Activated gamma-delta T cell treated with anti-CD3 and anti-CD28 coated beads, Interleukin-2, amount 50 U/mL, for 16 hours (primary cell): ENCODE data around the gene GMPR.
"Not testable (repeated sequence)": the region's sequence is repeated elsewhere in the genome, so short reads cannot be mapped to it uniquely, and the experiment has no call there.

Source experiments
- DNase-seq: peaks from one replicate; pipeline ENCODE4 v3.0.0-alpha.2; 2020; ENCODE audit warnings: low read depth

The GMPR gene

GRCh38 chr6:16225062-16225731 lies 13.2 kb upstream of the GMPR start:
- not testable (repeated sequence) for DNase-seq

GRCh38 chr6:16226117-16227047 lies 12.0 kb upstream of the GMPR start:
- DNase-seq, result not testable (repeated sequence)

- no peak for DNase-seq
Measured at GRCh38 chr6:16227048-16227562, 11.3 kb upstream of the GMPR start.

- DNase-seq, result no peak
Measured at GRCh38 chr6:16227605-16228004, 10.8 kb upstream of the GMPR start.

GRCh38 chr6:16228043-16228442 lies 10.3 kb upstream of the GMPR start:
- DNase-seq, result no peak

- DNase-seq, result no peak
Measured at GRCh38 chr6:16228709-16229665, 9.4 kb upstream of the GMPR start.

- no peak for DNase-seq
Measured at GRCh38 chr6:16229700-16230099, 8.7 kb upstream of the GMPR start.

GRCh38 chr6:16230953-16231352 lies 7.4 kb upstream of the GMPR start:
- DNase-seq, result no peak

- DNase-seq, result no peak
Measured at GRCh38 chr6:16232086-16232485, 6.3 kb upstream of the GMPR start.

- DNase-seq, result no peak
Measured at GRCh38 chr6:16236009-16236501, 2.3 kb upstream of the GMPR start.

- DNase-seq, result no peak
Measured at GRCh38 chr6:16236631-16237199, 1.7 kb upstream of the GMPR start.

- DNase-seq, result no peak
Measured at GRCh38 chr6:16237242-16237641, 1.1 kb upstream of the GMPR start.

GRCh38 chr6:16238963-16239797 lies 793 bp downstream of the GMPR start:
- no peak for DNase-seq

GRCh38 chr6:16239798-16240123 lies 1.4 kb downstream of the GMPR start:
- DNase-seq, result no peak

GRCh38 chr6:16240589-16241320 lies 2.4 kb downstream of the GMPR start:
- DNase-seq, result no peak

- DNase-seq, result no peak
Measured at GRCh38 chr6:16241321-16241689, 2.9 kb downstream of the GMPR start.

GRCh38 chr6:16243055-16243454 lies 4.7 kb downstream of the GMPR start:
- DNase-seq, result no peak

GRCh38 chr6:16243664-16244063 lies 5.3 kb downstream of the GMPR start:
- DNase-seq, result no peak

GRCh38 chr6:16244446-16244845 lies 6.1 kb downstream of the GMPR start:
- DNase-seq, result no peak

- no peak for DNase-seq
Measured at GRCh38 chr6:16244869-16245451, 6.6 kb downstream of the GMPR start.
